PC-3 (cell line): ENCODE results near the gene RARA. TPM values are rescaled to one million over a fixed set of nuclear protein-coding genes. Genes with fewer than 3 reads are reported as not detected.
"Not testable (repeated sequence)": the region's sequence is repeated elsewhere in the genome, so short reads cannot be mapped to it uniquely, and the experiment has no call there.

Experiments
- ATAC-seq: fragments of 200-7000 bp; cut with Tn5 transposase; 2 replicates; pipeline ENCODE4 v1.9.1; 2020; ENCODE audit warnings: mild to moderate bottlenecking, moderate library complexity
- BruUV-seq: library from RNA; stranded (reverse); fragments of 400-500 nt; replicated peaks from 2 replicates; lab custom pipeline; 2021; lab: Mats Ljungman, UMichigan
- CTCF ChIA-PET: fragments of 300-600 bp; sonication (Branson Sonifier 250); formaldehyde crosslinking; loops from one replicate; lab custom pipeline; 2022; ENCODE audit warnings: antibody characterized with exemption; lab: Charles Lee
- POLR2A ChIA-PET: fragments of 300-600 bp; sonication (Branson Sonifier 250); formaldehyde crosslinking; loops from one replicate; lab custom pipeline; 2022; ENCODE audit warnings: antibody characterized with exemption; ENCODE audit not compliant: unreplicated experiment; lab: Charles Lee
- DNase-seq: peaks from one replicate; pipeline ENCODE4 v3.0.0-alpha.2; 2015
- H2AFZ ChIP-seq: fragments of 300-600 bp; sonication (generic); 2 replicates; pipeline ENCODE4 v1.6.0; 2016; ENCODE audit warnings: antibody characterized with exemption, low read length
- H3F3A ChIP-seq: fragments of 300-600 bp; sonication (generic); one replicate; pipeline ENCODE4 v1.6.0; 2017; ENCODE audit warnings: antibody characterized with exemption, low read length, control low read depth, mild to moderate bottlenecking; ENCODE audit not compliant: unreplicated experiment
- H3K27ac ChIP-seq: fragments of 300-600 bp; sonication (generic); 2 replicates; pipeline ENCODE4 v1.5.1; 2016; ENCODE audit warnings: mild to moderate bottlenecking, low read length
- H3K27me3 ChIP-seq: fragments of 300-600 bp; sonication (generic); 2 replicates; pipeline ENCODE4 v1.6.1; 2016; ENCODE audit warnings: low read length, mixed read lengths
- H3K36me3 ChIP-seq: fragments of 300-600 bp; sonication (generic); 2 replicates; pipeline ENCODE4 v1.6.1; 2016; ENCODE audit warnings: low read depth, mixed run types, low read length, mixed read lengths
- H3K4me1 ChIP-seq: fragments of 300-600 bp; sonication (generic); 2 replicates; pipeline ENCODE4 v1.5.1; 2016; ENCODE audit warnings: low read length; ENCODE audit not compliant: insufficient read depth
- H3K4me2 ChIP-seq: fragments of 300-600 bp; sonication (generic); 2 replicates; pipeline ENCODE4 v1.6.0; 2016; ENCODE audit warnings: low read length
- H3K4me3 ChIP-seq: fragments of 300-600 bp; sonication (generic); 2 replicates; pipeline ENCODE4 v1.5.1; 2016; ENCODE audit warnings: mild to moderate bottlenecking, low read length, mixed read lengths
- H3K79me2 ChIP-seq: fragments of 300-600 bp; sonication (generic); 2 replicates; pipeline ENCODE4 v1.6.1; 2017; ENCODE audit warnings: low read length, mixed read lengths
- H3K9ac ChIP-seq: fragments of 300-600 bp; sonication (generic); 2 replicates; pipeline ENCODE4 v1.6.0; 2016; ENCODE audit warnings: mild to moderate bottlenecking, low read length
- H3K9me2 ChIP-seq: fragments of 300-600 bp; sonication (generic); replicated peaks from 2 replicates; pipeline ENCODE4 v1.6.1; 2016; ENCODE audit warnings: mixed run types, low read length, mixed read lengths
- H3K9me3 ChIP-seq: fragments of 300-600 bp; sonication (generic); 2 replicates; pipeline ENCODE4 v1.6.1; 2016; ENCODE audit warnings: low read length, mixed read lengths
- H4K20me1 ChIP-seq: fragments of 300-600 bp; sonication (generic); 2 replicates; pipeline ENCODE4 v1.6.1; 2016; ENCODE audit warnings: low read length, mixed read lengths
- CTCF ChIP-seq: fragments of 300-600 bp; sonication (generic); conservative IDR thresholded peaks from 2 replicates; pipeline ENCODE4 v1.5.1; 2017; ENCODE audit warnings: antibody characterized with exemption, low read depth, mild to moderate bottlenecking, low read length
- EZH2 ChIP-seq: fragments of 300-600 bp; sonication (generic); IDR thresholded peaks from one replicate; pipeline ENCODE4 v1.6.1; 2017; ENCODE audit warnings: antibody characterized with exemption, mild to moderate bottlenecking, low read length; ENCODE audit not compliant: unreplicated experiment
- EZH2phosphoT487 ChIP-seq: fragments of 300-600 bp; sonication (generic); IDR thresholded peaks from 2 replicates; pipeline ENCODE4 v1.6.1; 2018; ENCODE audit warnings: mild to moderate bottlenecking, antibody characterized with exemption, low read length, borderline replicate concordance
- intact Hi-C: fragments of 100-400 bp; cut with micrococcal nuclease; formaldehyde crosslinking; loops from 2 replicates; pipeline ENCODE4 v1.9.0; 2023
- total RNA-seq: library from RNA; depleted of rRNA; stranded (reverse); fragments of >200 nt; gene quantifications from 2 replicates; pipeline ENCODE4 v1.2.3, GENCODE V29; 2014

Gene RARA
- total RNA-seq, 1 experiment from 2014 or later, result 19.6 TPM

- no peaks in the 10 kb centered on the region for H3K79me2 ChIP-seq
- no peaks in the 10 kb centered on the region for H3K9me2 ChIP-seq
- DNase-seq (no peak), ATAC-seq (no peak)
- H3K4me3 ChIP-seq, result no peak overlapping the region
- no peaks in the 10 kb centered on the region for H3K4me1 ChIP-seq
- no peak overlapping the region for H2AFZ ChIP-seq
- intact Hi-C loops, result no loop called here
- no peak overlapping the region for H3K27ac ChIP-seq
- H4K20me1 ChIP-seq, result no peaks in the 10 kb centered on the region
- H3K27me3 ChIP-seq, result no peaks in the 10 kb centered on the region
- H3K9me3 ChIP-seq, result no peaks in the 10 kb centered on the region
- CTCF ChIA-PET, result no interaction called here
- no peak for TF ChIP-seq EZH2phosphoT487
- TF ChIP-seq EZH2, result no peak
- no peak for TF ChIP-seq CTCF
- no peaks in the 10 kb centered on the region for H3F3A ChIP-seq
- H3K36me3 ChIP-seq, result no peaks in the 10 kb centered on the region
- no peak overlapping the region for H3K9ac ChIP-seq
- POLR2A ChIA-PET, result no interaction called here
- BruUV-seq, result no TSS peak
- H3K4me2 ChIP-seq, result no peak overlapping the region
Measured at GRCh38 chr17:40369923-40370322, 60.9 kb downstream of the RARA start.

DNA sequence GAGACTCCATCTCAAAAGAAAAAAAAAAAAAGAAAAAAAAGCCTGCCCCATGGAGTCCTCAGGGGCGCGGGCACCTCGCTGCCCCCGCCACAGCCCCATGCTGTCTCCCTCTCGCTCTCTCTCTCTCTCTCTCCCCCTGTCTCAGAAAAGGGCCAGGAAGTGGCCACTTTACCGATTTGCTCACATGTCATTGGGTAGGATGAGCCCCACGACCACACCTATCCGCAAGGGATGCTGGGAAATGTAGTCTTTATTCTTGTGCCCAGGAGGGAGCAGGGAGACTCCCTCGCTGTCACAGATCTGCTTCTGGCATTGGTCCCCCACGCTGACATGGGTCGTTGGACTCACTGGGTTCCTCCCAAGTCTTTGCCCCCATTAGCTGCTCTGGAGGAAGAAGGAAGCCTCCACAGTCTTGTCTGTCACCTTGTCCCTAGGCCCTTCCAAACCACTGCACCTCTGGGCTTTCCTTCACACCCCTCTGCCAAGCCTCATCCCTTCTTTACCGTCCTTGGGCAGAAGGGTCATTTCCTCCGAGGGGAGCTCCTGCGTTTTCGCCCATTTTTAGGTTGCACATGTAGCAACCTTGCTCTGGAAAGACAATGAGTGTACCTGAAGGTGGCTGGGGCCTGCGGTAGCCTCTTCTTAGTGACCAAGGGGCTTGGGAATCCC, 62.4 kb downstream of the RARA start:
- H2AFZ ChIP-seq, result no peak overlapping the region
- ChIA-PET CTCF (no interaction called here), POLR2A (no interaction called here)
- H3K4me3 ChIP-seq, result no peak overlapping the region
- no peaks in the 10 kb centered on the region for H3K79me2 ChIP-seq
- H3K4me1 ChIP-seq, result no peaks in the 10 kb centered on the region
- DNase-seq (no peak), ATAC-seq (no peak)
- no TSS peak for BruUV-seq
- H3K27ac ChIP-seq, result no peak overlapping the region
- no peak overlapping the region for H3K4me2 ChIP-seq
- no peaks in the 10 kb centered on the region for H3K27me3 ChIP-seq
- no peak for TF ChIP-seq EZH2phosphoT487
- no peak for TF ChIP-seq EZH2
- no peak for TF ChIP-seq CTCF
- no peaks in the 10 kb centered on the region for H3K9me3 ChIP-seq
- no peaks in the 10 kb centered on the region for H4K20me1 ChIP-seq
- H3K9ac ChIP-seq, result no peak overlapping the region
- no peaks in the 10 kb centered on the region for H3K9me2 ChIP-seq
- intact Hi-C loops, result no loop called here
- H3F3A ChIP-seq, result no peaks in the 10 kb centered on the region
- no peaks in the 10 kb centered on the region for H3K36me3 ChIP-seq

- H4K20me1 ChIP-seq, result no peaks in the 10 kb centered on the region
- H3K4me2 ChIP-seq, result no peak overlapping the region
- no peak overlapping the region for H3K9ac ChIP-seq
- DNase-seq (no peak), ATAC-seq (no peak)
- H3F3A ChIP-seq, result no peaks in the 10 kb centered on the region
- intact Hi-C loops, result no loop called here
- POLR2A ChIA-PET, result no interaction called here
- H3K27me3 ChIP-seq, result no peaks in the 10 kb centered on the region
- no peaks in the 10 kb centered on the region for H3K79me2 ChIP-seq
- no peak overlapping the region for H3K27ac ChIP-seq
- H3K36me3 ChIP-seq, result no peaks in the 10 kb centered on the region
- TF ChIP-seq EZH2phosphoT487 (no peak), CTCF (no peak), EZH2 (no peak)
- no peaks in the 10 kb centered on the region for H3K9me2 ChIP-seq
- H3K4me1 ChIP-seq, result no peaks in the 10 kb centered on the region
- H3K4me3 ChIP-seq, result no peak overlapping the region
- no peaks in the 10 kb centered on the region for H3K9me3 ChIP-seq
- CTCF ChIA-PET, result no interaction called here
- BruUV-seq, result no TSS peak
- no peak overlapping the region for H2AFZ ChIP-seq
Measured at GRCh38 chr17:40372031-40372430, 63.1 kb downstream of the RARA start.

- H3K9me3 ChIP-seq, POLR2A ChIA-PET, H3K4me3 ChIP-seq, H3K9me2 ChIP-seq, H4K20me1 ChIP-seq, H3K9ac ChIP-seq, ATAC-seq, CTCF ChIA-PET, H3K4me1 ChIP-seq, BruUV-seq, H3F3A ChIP-seq, H3K79me2 ChIP-seq, H3K36me3 ChIP-seq, H3K4me2 ChIP-seq, DNase-seq, H3K27me3 ChIP-seq, intact Hi-C loops, H2AFZ ChIP-seq, H3K27ac ChIP-seq: not testable (repeated sequence)
Measured at GRCh38 chr17:40372644-40373043, 63.7 kb downstream of the RARA start.
